ENCODE results near the gene PFN1.

PFN1 gene

DNA sequence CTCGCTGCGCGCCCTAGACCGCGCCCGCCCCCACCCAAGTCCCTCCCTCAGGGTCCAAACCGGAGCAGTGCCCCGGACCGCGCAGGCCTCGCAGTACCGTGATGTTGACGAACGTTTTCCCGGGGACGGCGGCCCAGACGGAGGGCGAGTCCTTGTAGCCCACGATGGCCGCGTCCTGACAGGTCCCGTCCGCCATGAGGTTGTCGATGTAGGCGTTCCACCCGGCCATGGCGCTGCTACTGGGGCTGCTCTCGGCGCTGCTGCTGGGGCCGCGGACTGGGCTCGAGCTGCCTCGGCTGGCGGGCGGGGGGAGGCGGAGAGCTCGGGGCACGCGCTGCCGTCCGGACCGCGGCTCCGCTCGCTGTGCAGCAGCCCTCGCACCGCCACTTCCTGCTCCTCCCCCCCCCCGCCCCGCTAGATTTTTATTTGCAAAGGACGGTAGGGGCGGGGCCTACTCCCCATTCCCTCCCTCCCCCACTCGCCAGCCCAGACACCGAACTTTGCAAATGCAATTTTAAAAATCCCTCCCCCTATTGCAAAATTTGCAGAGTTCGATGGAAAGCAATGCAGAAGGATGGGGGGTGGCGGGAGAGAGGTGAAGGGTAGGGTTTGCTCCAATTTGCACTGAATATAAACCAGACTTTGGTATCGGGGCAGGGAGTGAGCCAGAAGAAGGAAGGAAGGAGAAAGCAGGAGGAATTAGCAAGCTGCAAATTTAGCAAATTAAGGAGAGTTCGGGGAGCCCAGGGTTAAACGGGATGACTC is at the start of gene PFN1:
TSS of gene PFN1 (minus strand) at position 365 of the 765 bp plus-strand sequence. CDS start at position 229, 136 bp downstream.
- peak; percentile 85 for DNase-seq

DNA sequence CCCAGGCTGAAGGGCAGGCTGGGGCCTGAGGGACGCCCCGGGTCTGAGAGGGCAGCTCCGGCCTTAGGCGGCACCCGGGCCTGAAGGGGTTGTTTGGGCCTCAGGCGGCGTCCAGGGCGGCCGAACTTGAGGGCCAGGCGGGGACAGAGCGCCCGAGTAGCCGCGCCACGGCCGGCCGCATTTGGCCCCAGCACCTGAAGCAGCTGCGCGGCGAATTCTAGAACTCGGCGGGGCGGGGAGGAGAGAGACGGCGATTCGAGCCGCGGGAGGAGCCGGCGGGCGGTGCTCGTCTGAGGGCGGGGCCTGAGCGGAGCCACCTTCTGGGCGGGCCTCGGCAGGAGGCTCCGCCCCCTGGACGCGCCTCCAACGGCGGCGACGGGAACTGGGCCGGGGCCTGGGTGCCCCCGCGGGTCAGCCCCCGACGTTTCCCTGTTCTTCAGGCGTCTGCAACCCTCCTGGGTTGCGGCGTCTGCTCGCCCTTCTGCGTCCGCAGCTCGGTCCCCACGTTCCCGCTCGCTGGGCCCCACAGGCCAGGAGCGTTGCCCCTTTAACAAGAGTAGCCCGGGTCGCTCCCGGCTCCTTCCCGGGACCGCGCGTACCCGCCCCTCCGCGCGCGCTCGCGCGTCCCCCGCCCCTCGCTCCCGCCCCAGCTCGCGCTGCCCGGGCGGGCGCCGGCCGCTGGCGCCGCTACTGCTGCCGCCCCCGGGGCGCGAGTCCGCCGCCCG is 49.1 kb upstream of the PFN1 start, which contains the start of the genes INCA1 and KIF1C:
TSS of gene INCA1 (minus strand) at position 221 of the 725 bp plus-strand sequence. CDS start 3,085 bp downstream, outside the sequence.
TSS of gene KIF1C (plus strand) at position 649 of the 725 bp plus-strand sequence. CDS start 2,297 bp downstream, outside the sequence.
- DNase-seq = peak; percentile 89

GRCh38 chr17:4994081-4994595 is 45.8 kb upstream of the PFN1 start:
- DNase-seq = no peak

DNA sequence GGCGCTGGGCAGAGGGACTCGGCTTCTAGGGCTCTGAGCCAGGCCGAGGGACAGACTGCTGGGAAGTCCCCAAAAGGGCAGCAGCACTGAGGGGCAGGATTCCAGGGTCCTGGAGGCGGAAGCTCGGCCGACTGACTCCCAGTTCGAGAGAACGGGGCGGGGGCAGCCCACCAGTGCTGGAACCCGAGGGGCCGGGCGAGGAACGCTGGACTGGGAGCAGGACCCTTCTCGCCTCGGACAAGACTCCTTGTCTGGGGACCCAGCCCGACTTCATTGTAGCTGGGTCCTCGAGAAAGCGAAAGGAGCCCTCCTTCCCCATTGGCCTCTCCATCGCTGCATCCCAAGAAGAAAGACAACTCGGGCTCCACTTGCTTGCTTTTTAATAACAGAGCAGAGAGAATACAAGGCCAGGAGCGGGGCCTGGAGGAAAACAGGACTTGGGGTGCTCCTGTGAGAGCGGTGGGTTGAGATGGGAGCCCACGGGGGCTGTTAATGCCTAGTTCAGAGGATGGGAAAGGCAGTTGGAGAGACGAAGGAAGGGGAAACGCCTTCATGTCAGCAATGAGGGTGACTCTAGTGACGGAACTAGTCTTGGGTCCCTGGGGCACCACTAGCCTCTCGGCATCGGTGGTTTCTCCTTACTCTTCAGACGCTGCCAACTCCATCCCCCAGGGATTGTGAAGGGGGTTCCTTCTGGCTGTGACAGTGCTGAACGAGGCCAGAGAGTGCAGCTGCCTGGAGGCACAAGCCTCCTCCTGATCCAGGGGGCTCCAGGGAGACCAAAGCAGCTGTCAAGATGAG is 39.6 kb upstream of the PFN1 start:
- DNase-seq = peak; percentile 62

DNA sequence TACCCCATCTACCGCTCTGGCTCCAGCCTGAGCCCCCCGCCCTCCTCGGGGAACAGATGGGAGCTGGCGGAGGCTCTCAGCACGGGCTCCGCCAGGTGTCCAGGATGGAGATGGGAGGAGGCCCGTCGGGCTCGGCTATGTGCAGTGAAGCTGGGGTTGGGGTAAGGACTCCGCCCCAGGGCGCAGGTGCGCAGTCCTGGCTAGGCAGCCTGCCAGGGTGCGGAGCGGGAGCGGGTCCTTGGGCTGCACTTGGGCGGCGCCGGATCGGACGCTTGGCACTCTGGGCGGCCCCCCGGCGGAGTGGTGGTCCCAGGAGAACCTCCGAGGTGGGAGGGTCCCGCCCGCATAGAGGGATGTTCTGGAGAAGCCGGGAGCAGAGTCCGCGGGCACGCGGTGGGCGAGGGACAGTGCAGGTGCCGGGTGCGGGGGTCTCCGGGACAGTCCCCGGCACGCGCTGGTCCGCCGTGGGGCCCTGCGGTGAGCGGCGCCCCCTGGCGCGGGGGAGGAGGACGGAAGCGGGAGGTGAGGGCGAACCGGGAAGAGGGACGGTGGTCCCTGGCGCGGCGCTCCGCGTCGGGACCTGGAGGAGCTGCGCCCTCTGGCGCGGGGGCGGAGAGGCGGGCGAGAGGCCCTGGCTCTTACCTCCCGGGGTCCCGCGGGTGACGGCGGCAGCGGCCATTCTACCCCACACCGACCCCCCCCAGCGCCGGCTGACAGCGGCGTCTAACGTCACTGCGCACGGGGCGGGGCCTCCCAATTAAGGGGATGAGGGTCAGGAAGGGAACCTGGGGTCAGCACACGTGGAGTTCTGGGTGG is 38.8 kb upstream of the PFN1 start, which contains the start of gene CAMTA2:
TSS of gene CAMTA2 (minus strand) at position 725 of the 816 bp plus-strand sequence. CDS start 1,453 bp downstream, outside the sequence.
- DNase-seq = peak; percentile 76

DNA sequence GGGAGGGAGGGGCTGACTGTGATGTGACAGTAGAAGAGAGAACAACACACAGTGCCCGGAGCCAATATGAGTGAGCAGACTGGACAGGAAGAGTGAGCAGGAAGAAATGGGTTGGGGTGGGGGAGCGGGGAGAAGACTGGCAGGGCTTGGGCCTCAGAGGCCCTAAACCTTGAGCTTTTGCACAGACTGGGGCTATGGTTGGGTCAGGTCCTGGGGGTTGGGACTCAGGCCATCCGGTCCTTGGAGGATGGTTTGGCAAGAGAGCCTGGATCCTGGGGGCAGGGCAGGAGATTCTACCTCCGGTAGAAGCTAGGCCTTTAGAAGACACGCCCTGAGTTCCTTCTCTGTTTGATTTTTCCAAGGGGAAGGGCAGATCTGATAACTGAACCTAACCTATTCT is 38.1 kb upstream of the PFN1 start:
- DNase-seq = no peak

- DNase-seq = no peak
Measured at GRCh38 chr17:4982305-4982704, 34.0 kb upstream of the PFN1 start.

GRCh38 chr17:4980644-4981216 is 32.4 kb upstream of the PFN1 start:
- DNase-seq = peak; percentile 56

DNA sequence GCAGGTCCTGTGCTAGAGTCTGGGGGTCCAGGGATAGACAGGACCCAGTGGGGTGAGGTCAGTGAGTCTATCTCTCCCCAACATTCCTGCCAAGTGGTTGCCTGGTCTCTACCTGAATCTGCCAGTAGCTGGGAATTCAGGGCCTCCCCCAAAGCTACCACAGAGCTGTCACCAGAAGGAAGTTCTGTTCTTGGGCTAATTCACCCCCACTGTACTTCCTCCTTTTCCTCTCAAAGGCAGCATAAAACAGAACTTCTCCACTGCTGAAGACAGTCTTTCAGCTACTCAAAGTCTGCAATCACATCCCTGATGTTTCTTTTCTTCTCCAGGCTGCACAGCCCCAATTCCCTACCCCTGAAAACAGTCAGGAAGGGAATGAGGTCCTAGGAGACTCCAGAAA is 30.4 kb upstream of the PFN1 start:
- no peak for DNase-seq

- DNase-seq = no peak
Measured at GRCh38 chr17:4974115-4974670, 25.9 kb upstream of the PFN1 start.

- no peak for DNase-seq
Measured at GRCh38 chr17:4973256-4974114, 25.2 kb upstream of the PFN1 start.

- no peak for DNase-seq
Measured at GRCh38 chr17:4972752-4973151, 24.4 kb upstream of the PFN1 start.

DNA sequence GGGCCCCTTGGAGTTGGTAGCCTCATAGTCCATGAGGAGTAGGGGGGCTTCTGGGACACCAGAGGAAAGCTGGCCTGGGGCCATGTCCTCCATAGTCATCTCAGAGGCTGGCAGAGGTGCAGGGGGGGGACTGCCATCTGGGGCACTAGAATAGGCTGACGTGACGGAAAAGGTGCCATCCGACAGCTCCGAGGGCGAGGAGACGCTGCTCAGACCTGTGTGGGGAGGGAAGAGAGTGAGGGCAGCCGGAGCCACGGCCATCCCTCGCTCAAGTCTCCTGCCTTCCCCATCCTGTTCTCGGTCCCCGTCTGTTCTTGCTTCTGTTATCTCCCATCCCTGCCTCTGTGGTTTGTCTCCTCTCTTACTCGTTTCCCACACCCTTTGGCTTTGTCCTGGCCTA is 24.0 kb upstream of the PFN1 start:
- DNase-seq = no peak

DNA sequence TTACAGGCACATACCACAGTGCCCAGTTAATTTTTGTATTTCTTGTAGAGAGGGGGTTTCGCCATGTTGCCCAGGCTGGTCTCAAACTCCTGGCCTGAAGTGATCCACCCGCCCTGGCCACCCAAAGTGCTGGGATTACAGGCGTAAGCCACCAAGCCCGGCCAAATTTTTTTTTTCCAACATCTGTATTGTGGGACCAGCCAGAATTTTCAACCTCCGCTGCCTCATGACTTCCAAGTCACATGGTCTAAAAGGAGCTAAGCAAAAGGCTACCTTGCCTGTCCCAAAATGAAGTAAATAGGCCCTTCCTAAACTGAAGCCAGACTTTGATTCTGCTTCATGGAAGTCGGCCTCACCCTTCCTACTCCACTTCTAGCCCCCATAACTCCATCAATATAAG is 23.5 kb upstream of the PFN1 start:
- no peak for DNase-seq

GRCh38 chr17:4970273-4970672 is 21.9 kb upstream of the PFN1 start:
- DNase-seq = no peak

DNA sequence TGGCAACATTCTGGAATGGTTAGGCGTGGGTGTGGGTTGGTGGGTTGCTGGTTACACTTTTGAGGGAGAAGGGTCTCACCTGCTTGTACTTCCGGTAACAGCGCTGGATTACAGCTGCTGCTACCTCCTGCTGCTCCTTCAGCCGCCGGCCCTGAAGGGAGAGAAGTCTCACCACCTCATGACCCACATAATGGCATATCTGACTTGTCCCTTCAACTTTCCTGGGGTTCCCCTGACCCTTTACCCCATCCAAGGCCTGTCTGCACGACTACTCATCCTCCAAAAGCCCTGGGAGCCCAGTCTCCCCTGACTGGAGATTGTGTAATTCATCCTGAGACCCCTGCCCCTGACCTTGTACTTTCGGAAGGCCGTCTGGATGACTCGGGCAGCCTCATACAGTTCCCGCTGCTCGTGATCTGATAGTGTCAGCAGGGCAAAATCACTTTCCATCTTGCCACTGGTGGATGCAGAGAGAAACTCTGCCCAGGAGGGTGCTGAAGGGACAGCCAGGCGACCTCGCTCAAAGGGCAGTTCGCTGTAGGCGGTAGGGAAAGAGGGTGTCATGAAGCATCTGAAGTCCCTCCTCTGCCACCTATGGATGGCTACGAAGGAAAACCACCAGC is 21.3 kb upstream of the PFN1 start:
- no peak for DNase-seq

DNA sequence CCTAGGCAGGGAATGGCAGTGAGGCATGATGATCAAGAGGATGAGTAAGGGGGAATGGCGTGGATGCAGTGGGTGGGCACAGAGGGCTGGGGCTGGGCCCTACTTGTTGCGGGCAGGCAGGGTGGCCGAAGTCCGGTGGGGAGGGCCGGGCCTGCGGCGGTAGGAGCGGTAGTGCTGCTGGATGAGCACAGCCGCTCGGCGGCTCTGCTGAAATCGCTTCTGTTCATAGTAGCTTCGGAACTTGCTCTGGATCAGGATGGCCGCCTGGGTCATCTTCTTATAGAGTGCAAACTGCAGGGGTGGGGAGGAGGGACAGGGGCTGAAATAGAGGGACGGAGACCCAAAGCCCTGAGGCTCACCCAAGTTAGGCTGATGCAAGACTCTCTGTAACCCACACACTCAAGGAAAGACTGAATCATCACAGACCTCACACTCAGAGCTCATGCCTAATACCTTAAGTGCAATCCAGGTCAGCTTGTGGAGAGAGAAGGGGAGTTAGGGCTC is 20.8 kb upstream of the PFN1 start:
- no peak for DNase-seq

DNA sequence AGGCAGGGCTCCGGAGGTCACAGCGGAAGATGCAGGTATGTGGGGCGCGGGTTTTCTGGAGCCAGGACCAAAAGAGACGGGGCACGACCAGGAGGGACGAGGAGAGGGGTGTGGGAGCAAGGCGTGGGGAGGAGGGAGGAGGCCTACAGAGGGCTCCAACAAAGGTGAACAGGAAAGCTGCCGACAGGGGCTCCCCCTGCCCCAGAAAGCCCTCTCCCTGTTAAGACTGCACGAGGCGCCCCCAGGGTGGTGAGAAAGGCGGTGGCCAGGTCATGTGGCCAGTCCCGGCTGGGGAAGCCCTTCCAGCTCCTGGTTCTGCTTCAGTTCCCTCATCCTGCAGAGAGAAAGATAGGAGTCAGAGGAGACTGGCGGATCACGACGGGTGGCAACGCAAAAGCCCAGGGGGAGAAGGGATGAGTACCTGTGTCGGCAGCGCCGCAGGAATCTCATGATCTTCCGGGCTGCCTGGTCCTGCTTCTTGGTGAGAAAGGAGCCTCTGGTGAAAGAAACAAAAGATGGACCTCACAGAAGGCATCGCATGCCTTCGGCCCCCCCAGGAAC is 20.2 kb upstream of the PFN1 start:
- DNase-seq = no peak

All from NCI-H1436 (cell line).